Measurements from ENCODE around the gene SLC15A5.

GRCh38 chr12:16269946-16270345, 7.5 kb downstream of the SLC15A5 start:
- TF ChIP-seq CTCF (IDR thresholded peaks at IDR 0.05) (no peak), POLR2A (IDR thresholded peaks at IDR 0.05) (no peak)

Data from breast epithelium (tissue), 3 donors.